Coronary artery (tissue), 2 donors: ENCODE measurements around the gene CRTC2.

Experiments used
- DNase-seq: peaks from one replicate; pipeline ENCODE4 v3.0.0-alpha.2; 2017; ENCODE audit warnings: low spot score
- H3K27ac ChIP-seq, 2 donors: fragments of 200-600 bp; sonication (generic); one replicate each; pipeline ENCODE4 v1.5.1; 2016 to 2019
- H3K4me3 ChIP-seq: fragments of 200-600 bp; sonication (generic); 2 replicates; pipeline ENCODE4 v1.5.1; 2016; ENCODE audit warnings: mild to moderate bottlenecking, moderate library complexity
- TF ChIP-seq, protein P1 (sequence below): fragments of 200-600 bp; sonication (generic); IDR thresholded peaks from one replicate; pipeline ENCODE4 v1.5.1; 2019; ENCODE audit warnings: antibody characterized with exemption

The CRTC2 gene

DNA sequence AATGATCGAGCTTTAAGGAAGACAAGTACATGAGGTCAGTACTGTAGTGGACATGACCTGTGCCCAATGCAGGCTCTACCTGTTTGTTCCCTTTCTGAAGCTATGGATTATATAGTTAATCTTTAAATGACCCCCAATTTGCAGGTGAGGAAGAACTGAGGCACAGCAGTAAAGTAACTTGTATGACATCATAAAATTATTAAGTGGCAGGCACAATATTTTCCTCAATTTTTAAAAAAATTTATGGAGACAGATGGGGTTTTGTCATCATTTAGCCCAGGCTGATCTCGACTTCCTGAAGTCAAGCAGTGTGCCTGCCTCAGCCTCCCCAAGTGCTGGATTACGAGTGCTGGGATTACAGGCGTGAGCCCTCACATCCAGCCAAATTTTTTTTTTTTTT, 32.0 kb downstream of the CRTC2 start:
- TF ChIP-seq, protein P1, sequence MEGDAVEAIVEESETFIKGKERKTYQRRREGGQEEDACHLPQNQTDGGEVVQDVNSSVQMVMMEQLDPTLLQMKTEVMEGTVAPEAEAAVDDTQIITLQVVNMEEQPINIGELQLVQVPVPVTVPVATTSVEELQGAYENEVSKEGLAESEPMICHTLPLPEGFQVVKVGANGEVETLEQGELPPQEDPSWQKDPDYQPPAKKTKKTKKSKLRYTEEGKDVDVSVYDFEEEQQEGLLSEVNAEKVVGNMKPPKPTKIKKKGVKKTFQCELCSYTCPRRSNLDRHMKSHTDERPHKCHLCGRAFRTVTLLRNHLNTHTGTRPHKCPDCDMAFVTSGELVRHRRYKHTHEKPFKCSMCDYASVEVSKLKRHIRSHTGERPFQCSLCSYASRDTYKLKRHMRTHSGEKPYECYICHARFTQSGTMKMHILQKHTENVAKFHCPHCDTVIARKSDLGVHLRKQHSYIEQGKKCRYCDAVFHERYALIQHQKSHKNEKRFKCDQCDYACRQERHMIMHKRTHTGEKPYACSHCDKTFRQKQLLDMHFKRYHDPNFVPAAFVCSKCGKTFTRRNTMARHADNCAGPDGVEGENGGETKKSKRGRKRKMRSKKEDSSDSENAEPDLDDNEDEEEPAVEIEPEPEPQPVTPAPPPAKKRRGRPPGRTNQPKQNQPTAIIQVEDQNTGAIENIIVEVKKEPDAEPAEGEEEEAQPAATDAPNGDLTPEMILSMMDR = no peak
- Histone ChIP-seq H3K4me3 (no peak overlapping the region), H3K27ac (no peak overlapping the region)
- DNase-seq = no peak

DNA sequence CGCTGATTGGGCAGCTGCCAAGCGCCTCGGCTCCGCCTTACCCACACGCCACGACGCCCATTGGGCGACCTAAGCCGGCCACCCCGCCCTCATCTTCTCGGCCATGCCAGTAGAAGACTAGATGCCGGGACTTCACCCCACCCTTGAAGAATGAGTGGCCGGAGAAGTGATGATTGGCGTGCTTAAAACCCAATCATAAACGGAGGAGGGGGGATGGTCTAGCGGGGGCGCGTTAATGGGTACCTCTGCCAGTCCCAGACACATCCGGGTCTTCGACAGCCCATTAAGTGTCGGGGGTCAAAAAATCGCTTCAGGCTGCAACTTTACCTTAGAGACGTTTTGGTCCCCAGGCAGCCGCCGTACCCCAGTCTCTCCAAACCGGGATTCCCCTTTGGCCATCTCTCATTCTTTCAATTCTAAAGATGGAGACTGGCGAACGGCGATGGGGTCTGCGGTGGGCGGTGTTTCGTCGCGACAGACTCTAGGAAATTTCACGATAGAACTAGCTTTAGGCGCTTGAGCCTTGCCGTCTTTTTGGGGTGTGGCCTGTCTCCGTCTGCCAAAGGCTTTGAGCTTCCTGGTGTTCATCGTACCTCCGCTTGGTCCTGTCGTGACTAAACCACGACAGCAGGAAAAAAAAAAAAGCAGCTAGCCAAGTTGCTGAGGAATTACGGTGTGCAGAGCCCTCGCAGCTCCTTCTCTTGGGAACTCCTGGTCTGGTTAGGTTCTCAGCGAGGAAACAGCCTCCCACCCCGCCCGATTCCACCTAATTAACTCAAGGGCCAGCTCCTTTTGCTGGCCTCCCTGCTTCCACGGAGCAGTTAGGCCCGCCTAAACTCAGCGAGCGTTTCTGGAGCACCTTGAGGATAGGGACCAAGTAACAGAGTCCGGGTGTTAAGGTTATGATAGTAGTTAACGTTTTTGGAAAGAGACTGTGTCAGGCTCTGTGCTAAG, 35.2 kb downstream of the CRTC2 start, which contains the start of gene GATAD2B:
Gene GATAD2B, minus strand, starts transcription at position 1 of the 954 bp plus-strand sequence. CDS start 94,625 bp downstream, outside the sequence.
- TF ChIP-seq, protein P1 = no peak
- DNase-seq = peak; percentile 99
- H3K27ac ChIP-seq = peak within 1 kb of the TSS; percentile 74 to 98
- H3K4me3 ChIP-seq = peak within 1 kb of the TSS; percentile 92

DNA sequence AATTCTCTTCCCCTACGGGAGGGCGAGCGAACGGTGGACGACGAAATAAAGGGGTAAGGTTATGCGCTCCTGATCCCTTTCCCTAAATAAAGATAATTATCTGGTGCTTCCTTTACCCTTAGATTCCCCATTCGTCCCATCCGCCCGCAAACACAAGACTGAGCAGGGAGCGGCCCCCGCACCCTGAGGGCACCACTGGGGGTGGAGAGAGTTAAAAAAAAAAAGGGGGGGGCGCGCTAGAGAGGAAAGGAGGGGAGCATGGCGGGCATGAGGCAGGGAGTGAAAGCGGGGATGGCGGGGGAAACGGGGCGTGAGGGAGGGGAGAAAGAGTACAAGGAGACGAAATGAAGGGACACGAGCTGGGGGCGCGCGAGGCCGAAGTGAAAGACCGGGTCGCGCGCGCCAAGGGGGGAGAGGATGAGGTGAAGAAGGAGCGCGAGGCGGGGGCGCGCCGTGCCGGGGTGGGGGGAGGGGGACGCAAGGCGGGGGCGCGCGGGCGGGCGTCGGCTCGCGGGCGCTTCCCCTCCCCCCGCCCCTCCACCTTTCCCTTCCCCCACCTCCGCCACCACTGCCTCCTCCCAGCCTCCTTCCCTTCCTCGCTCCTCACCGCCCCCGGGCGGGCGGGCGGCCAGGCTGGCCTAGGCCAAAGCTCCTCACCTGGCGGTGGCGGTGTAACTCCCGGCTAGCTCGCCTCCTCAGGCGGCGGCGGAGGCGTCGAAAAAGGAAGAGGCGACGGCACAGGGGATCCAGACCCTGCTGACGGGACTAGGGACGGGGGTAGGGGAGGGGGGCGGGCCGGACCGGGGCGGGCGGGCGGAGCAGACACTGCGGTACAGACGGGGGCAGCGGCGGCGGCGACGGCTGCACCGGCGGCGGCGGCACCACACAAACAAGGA, 36.1 kb downstream of the CRTC2 start:
- DNase-seq = no peak
- TF ChIP-seq, protein P1 = no peak
- peak overlapping the region; percentile 92 for H3K4me3 ChIP-seq
- peak overlapping the region; percentile 74 to 98 for H3K27ac ChIP-seq

DNA sequence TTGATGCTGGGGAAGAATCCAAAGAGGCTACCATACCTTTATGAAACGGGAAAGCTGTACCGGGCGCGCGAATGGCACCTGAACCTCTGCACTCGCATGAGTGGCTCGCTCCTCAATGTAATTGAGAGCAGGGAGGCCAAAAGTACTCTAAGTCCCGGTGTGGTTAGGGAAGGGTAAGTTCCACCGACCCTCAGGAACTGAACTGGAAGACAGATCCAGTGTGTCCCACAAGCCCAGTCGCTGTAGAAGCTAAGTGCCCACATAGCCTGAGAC, 36.7 kb downstream of the CRTC2 start:
- peak overlapping the region; percentile 74 to 98 for H3K27ac ChIP-seq
- TF ChIP-seq, protein P1 = no peak
- H3K4me3 ChIP-seq = peak overlapping the region; percentile 92
- no peak for DNase-seq

DNA sequence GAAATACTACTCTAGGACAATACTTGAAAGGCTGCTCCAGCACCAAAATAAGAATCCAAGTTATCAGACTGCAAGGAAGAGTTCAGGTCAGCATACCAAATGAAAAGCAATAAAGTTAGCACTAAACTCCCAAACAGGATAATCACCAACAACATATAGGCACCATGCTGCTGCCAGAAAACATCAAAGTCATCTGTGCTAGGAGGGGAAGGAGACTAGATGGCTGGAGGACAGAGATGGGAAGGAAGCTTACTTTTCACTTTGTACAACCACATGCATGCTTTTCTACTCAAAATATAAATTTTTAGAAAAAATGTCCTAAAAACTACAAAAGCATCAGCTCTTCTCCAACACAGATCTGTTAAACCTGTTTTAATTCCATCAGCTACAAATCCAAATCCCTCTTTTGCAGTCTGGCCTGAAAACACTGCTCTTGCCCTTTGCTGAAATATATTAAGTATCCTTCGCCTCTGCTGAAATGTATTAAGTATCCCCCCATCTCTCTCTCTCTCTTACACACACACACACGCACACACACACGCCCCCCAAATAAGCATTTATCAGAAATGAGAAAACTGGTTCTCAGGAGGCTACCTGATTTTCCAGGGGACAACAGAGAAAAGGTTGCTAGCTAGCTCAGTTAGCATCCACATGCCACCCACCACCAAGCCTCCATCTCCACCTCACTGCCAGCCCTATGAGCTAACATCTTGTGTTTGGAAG, 37.2 kb downstream of the CRTC2 start:
- no peak for DNase-seq
- H3K27ac ChIP-seq = peak overlapping the region; percentile 74 to 98
- peak overlapping the region; percentile 92 for H3K4me3 ChIP-seq
- TF ChIP-seq, protein P1 = no peak
